ENCODE measurements around the gene RPUSD3.

DNA sequence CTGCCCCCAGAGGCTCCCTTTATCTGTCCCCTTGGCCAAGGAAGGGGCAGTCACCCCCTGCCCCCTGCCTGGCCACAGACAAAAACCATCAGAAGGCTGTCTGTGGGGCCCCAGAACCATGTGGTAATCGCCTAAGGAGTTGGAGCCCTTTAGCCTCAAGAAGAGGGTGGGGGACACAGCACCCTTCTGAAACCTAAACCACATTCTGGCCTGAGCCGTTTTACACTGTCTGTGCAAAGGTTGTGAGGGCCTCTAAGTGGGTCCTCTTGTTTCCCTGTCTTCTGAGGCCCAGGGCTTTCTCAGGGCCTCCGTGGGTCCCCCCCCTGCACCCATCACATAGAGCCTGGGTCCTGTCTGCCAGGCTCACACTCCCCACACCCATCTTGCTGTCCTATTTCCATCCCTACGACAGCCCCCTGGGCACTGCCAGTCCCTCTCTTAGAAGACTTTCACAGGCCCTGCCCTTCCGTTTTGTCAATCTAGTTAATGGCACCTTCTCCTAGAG is 17.9 kb upstream of the RPUSD3 start:
- no peak for TF ChIP-seq JUN (IDR thresholded peaks at IDR 0.05; ENCODE audit: borderline replicate concordance, insufficient read depth, insufficient read length, low read depth)
- TF ChIP-seq, protein P1, sequence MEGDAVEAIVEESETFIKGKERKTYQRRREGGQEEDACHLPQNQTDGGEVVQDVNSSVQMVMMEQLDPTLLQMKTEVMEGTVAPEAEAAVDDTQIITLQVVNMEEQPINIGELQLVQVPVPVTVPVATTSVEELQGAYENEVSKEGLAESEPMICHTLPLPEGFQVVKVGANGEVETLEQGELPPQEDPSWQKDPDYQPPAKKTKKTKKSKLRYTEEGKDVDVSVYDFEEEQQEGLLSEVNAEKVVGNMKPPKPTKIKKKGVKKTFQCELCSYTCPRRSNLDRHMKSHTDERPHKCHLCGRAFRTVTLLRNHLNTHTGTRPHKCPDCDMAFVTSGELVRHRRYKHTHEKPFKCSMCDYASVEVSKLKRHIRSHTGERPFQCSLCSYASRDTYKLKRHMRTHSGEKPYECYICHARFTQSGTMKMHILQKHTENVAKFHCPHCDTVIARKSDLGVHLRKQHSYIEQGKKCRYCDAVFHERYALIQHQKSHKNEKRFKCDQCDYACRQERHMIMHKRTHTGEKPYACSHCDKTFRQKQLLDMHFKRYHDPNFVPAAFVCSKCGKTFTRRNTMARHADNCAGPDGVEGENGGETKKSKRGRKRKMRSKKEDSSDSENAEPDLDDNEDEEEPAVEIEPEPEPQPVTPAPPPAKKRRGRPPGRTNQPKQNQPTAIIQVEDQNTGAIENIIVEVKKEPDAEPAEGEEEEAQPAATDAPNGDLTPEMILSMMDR (IDR thresholded peaks at IDR 0.05; ENCODE audit: extremely low read depth in 1 of 2, insufficient read depth in 1 of 2, low read depth in 1 of 2, low read length in 2 of 2), result no peak

All from endothelial cell of umbilical vein (primary cell).